Naive thymus-derived CD8-positive, alpha-beta T cell (primary cell): ENCODE measurements around the gene ADPRHL1. TPM values are rescaled to one million over a fixed set of nuclear protein-coding genes. Genes with fewer than 3 reads are reported as not detected.
"Not testable (repeated sequence)": the region's sequence is repeated elsewhere in the genome, so short reads cannot be mapped to it uniquely, and the experiment has no call there.

Experiments
- ATAC-seq, 2 donors: fragments of 150-1000 bp; cut with Tn5 transposase in 1 of 2; sonication (Bioruptor Pico), chemical (Tn5 transposase) in 1 of 2; 1 replicate in 1 of 2; 2 replicates in 1 of 2; pipeline ENCODE4 v1.10.0; 2021; ENCODE audit warnings: mild to moderate bottlenecking in 2 of 2, moderate library complexity in 2 of 2
- POLR2A ChIA-PET: fragments of 350-600 bp; sonication (Branson Sonifier 250); formaldehyde crosslinking; loops from one replicate; lab custom pipeline; 2021; ENCODE audit warnings: antibody characterized with exemption; lab: Charles Lee
- DNase-seq, 10 donors: peaks; one replicate each; pipeline versions ENCODE4 v3.0.0 to v3.0.0-alpha.2; 2020 to 2022
- H3K27ac Mint-ChIP-seq, 10 donors: one replicate each; pipeline ENCODE4 v1.8.0; 2020 to 2022; ENCODE audit warnings: mild to moderate bottlenecking in 10 of 10, mixed read lengths in 10 of 10, moderate library complexity in 4 of 10, inconsistent platforms in 1 of 10
- H3K27me3 Mint-ChIP-seq, 5 donors: one replicate each; pipeline ENCODE4 v1.8.0; 2021 to 2022; ENCODE audit warnings: mixed read lengths in 5 of 5
- H3K36me3 Mint-ChIP-seq, 3 donors: one replicate each; pipeline ENCODE4 v1.8.0; 2020 to 2022; ENCODE audit warnings: mixed read lengths in 3 of 3, mild to moderate bottlenecking in 2 of 3, inconsistent platforms in 1 of 3
- H3K4me1 Mint-ChIP-seq, 4 donors: one replicate each; pipeline ENCODE4 v1.8.0; 2021 to 2022; ENCODE audit warnings: mixed read lengths in 4 of 4
- H3K4me3 Mint-ChIP-seq, 10 donors: one replicate each; pipeline ENCODE4 v1.8.0; 2020 to 2022; ENCODE audit warnings: mild to moderate bottlenecking in 10 of 10, mixed read lengths in 10 of 10, moderate library complexity in 6 of 10, inconsistent platforms in 1 of 10
- H3K9me3 Mint-ChIP-seq, 9 donors: one replicate each; pipeline ENCODE4 v1.8.0; 2020 to 2022; ENCODE audit warnings: mixed read lengths in 9 of 9, mild to moderate bottlenecking in 3 of 9, inconsistent platforms in 1 of 9, moderate library complexity in 1 of 9
- polyA plus RNA-seq, 3 donors: library from polyadenylated mRNA; unstranded; fragments of 300-500 nt; fragmentation: Illumina TruSeq; gene quantifications; one replicate each; pipeline ENCODE4 v1.2.3, GENCODE V29; 2021
- total RNA-seq, 8 experiments: library from RNA in 2 of 8; stranded (reverse) in 2 of 8; gene quantifications; one replicate each; pipeline ENCODE4 v1.2.3 and lab custom pipeline; 2021 to 2026

ADPRHL1 gene
- total and polyA plus RNA-seq, 5 experiments from 2014 or later: 0.22 to 1.2 (median 0.70) TPM; not detected in 1

DNA sequence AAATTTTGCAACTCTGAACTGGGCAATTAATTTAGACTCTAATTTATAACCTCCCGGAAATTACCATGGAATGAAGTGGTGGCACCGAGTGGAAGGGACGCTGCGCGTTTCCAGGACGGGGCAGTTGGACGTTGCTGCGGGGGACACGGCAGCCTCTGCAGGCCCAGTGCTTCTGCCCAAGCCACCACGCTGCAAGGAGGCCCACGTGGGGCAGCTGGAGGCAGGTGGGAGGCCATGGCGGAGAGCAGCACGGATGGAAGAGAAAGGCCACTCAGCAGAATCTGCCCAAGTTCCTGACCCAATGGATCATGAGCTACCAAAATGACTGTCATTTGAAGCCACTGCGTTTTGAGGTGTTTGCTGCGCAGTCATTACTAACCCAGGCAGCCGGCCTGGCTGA lies 11.2 kb upstream of the ADPRHL1 start:
- H3K4me3 Mint-ChIP-seq: no peak overlapping the region
- no peak for ATAC-seq

DNA sequence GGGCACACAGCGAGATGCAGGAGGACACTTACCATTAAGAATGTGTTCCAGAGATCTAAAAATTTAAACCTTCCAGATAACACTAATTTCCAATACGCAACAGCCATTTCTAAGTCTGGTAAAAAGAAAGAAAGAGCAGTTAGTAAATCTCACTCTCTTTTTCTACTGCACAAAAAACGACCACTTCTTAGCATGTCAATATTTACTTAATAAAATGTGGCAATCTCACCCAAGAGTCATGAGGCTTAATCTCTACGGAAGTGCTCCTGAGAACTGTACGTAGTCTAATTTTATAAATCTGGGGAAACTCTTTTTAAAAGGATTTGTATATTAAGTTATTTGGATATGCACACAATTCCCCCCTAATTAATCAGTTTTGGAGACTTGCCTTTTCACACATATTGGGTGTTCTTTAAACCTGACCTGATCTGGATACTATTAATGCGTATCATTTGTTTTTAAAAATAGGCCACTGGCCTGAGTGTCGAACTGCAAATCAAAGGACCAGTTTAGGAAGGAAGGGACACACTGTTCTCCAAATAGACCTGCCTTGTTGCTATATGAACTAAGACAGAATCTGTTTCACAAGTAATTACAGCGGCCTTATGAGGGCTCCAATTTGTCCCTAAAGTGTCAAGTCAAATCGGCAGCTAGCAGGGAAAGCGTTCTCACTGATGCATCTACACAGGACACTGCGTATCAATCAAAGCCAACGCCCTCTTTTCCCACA lies 7.9 kb upstream of the ADPRHL1 start:
- H3K36me3 Mint-ChIP-seq: peaks cover 0 to 62% (median 8%) of the 10 kb centered on the region in 3 donors
- DNase-seq (no peak), ATAC-seq (no peak)
- H3K4me1 Mint-ChIP-seq: peaks cover 0 to 5% (median under 1%) of the 10 kb centered on the region in 4 donors
- no peak overlapping the region for H3K4me3 Mint-ChIP-seq
- H3K27me3 Mint-ChIP-seq: no peaks in the 10 kb centered on the region
- H3K9me3 Mint-ChIP-seq: no peaks in the 10 kb centered on the region
- POLR2A ChIA-PET: interaction anchor here (0.5 kb wide), 1 partner anchor 129 kb away, joined by 6 read pairs; no protein-coding TSS in a partner anchor
- H3K27ac Mint-ChIP-seq: no peak overlapping the region

More for the DNA sequence above, 11.2 kb upstream of the ADPRHL1 start:
- DNase-seq: no peak
- Mint-ChIP-seq H3K4me1 (peaks cover 0 to 5% (median under 1%) of the 10 kb centered on the region in 4 donors), H3K27me3 (no peaks in the 10 kb centered on the region), H3K9me3 (peaks cover 0 to 1% (median 0%) of the 10 kb centered on the region in 9 donors), H3K36me3 (peaks cover 0 to 61% (median 9%) of the 10 kb centered on the region in 3 donors), H3K27ac (peak overlapping the region in 1 of 10 donors; percentile 85)
- POLR2A ChIA-PET: no interaction called here

DNA sequence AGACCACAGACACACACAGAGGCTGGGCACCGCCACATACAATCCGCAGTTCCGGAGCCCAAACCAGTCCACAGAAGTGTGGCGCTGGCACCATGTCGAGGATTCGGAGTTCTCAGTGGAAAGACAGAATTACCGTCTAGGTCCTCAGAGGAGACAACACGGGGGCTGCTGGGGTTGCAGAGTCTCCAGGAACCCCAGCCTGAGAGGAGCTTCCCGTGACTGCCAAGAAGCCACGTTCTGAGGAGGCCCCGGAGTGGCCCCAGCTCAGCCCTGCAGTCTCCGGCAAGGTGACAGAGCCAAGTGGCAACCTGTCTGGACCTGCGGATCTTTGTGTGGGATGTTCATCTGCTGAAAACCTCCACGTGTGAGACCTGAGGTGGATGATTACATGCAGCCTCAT lies 7.3 kb upstream of the ADPRHL1 start:
- Mint-ChIP-seq H3K9me3 (no peaks in the 10 kb centered on the region), H3K4me3 (no peak overlapping the region), H3K27me3 (no peaks in the 10 kb centered on the region), H3K27ac (no peak overlapping the region), H3K4me1 (peaks cover 0 to 5% (median under 1%) of the 10 kb centered on the region in 4 donors), H3K36me3 (peaks cover 0 to 67% (median 11%) of the 10 kb centered on the region in 3 donors)
- DNase-seq (no peak), ATAC-seq (no peak)
- POLR2A ChIA-PET: no interaction called here

DNA sequence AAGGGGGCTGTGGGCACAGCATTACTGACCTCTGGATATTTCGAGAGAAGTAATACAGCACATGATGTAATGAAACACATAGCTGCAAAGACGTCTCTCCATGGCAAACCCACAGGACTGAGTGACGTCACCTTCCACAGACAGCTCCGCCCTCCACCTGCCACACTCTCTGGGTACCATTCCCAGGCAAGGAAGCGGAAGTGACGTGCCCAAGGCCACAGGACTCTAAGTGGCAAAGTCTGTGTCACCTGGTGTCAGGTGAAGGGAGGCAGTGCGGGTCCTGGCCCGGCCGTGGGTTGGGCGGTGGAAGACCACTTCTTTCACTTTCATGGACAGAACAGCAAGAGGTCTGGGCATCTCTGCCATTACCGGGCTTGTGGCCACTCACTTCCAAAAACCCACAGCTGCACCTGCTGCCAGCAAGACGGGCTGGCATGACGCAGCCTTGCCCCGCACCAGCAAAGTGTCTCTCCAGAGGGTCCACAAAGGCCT lies 6.8 kb upstream of the ADPRHL1 start:
- H3K27ac Mint-ChIP-seq: no peak overlapping the region
- H3K9me3 Mint-ChIP-seq: no peaks in the 10 kb centered on the region
- H3K4me1 Mint-ChIP-seq: no peaks in the 10 kb centered on the region
- ATAC-seq: no peak
- POLR2A ChIA-PET: no interaction called here
- H3K27me3 Mint-ChIP-seq: no peaks in the 10 kb centered on the region
- peaks cover 0 to 71% (median 11%) of the 10 kb centered on the region in 3 donors for H3K36me3 Mint-ChIP-seq
- DNase-seq: no peak
- no peak overlapping the region for H3K4me3 Mint-ChIP-seq

DNA sequence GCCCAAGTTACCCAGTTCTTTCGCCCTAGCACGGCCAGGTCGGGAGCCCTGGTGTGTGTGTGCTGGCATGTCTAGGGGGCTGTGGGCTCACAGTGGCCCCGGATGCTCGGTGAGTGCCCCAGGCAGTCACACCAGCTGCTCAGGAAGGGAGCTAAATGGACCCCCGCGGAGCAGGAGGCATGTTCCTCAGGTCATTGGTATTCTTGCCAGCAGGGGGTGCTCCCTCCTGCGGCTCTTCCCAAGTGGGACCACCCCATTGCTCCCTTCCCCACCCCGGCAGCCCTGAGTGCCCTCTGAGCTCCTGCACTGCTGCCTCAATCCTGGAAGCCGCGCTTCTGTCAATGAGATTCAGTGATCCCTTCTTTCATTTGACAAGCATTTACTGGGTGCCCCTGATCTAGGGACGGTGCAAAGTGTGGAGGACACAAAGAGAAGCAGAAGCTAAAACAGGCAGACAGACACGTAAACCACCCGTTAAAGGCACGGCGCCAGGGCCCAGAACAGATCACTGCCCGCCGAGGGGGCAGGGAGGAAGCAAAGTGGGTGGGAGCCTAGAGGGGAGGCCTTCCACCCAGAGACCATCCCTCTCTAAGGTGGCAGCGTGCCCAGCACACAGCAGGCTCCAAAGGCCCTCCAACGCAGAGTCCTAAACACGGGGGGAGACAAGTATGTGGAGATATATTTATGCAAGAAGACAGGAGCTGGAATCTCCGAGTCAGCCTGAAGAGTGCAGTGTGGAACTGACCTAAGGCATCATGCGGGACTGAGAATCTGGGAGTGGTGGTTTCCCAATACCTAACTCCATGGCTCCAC lies 5.2 kb upstream of the ADPRHL1 start:
- H3K9me3 Mint-ChIP-seq: no peaks in the 10 kb centered on the region
- POLR2A ChIA-PET: no interaction called here
- no peak overlapping the region for H3K27ac Mint-ChIP-seq
- no peak for ATAC-seq
- H3K36me3 Mint-ChIP-seq: peaks cover 0 to 72% (median 14%) of the 10 kb centered on the region in 3 donors
- peak in 2 of 10 donors; percentile 4 for DNase-seq
- no peak overlapping the region for H3K4me3 Mint-ChIP-seq
- no peaks in the 10 kb centered on the region for H3K4me1 Mint-ChIP-seq
- H3K27me3 Mint-ChIP-seq: no peaks in the 10 kb centered on the region

DNA sequence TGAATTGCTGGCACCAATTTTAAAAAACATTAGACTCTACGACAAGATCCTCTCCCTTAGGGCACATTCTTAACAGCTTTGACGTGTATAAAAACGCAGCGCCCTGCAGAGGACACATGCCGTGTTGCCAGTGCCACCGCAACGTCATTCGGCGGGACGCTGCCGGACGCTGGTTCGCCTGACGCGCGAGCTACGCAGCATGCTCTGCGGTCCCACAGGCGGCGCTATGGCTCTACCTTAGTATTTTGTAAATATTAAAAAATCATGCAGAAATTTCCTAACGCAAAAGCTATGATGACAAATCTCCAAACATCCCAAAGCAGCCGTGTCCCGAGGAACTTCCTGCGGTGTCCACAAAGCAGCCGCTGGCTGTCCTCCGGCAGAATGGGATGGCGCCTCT lies 4.2 kb upstream of the ADPRHL1 start:
- POLR2A ChIA-PET: no interaction called here
- H3K27ac Mint-ChIP-seq: no peak overlapping the region

DNA sequence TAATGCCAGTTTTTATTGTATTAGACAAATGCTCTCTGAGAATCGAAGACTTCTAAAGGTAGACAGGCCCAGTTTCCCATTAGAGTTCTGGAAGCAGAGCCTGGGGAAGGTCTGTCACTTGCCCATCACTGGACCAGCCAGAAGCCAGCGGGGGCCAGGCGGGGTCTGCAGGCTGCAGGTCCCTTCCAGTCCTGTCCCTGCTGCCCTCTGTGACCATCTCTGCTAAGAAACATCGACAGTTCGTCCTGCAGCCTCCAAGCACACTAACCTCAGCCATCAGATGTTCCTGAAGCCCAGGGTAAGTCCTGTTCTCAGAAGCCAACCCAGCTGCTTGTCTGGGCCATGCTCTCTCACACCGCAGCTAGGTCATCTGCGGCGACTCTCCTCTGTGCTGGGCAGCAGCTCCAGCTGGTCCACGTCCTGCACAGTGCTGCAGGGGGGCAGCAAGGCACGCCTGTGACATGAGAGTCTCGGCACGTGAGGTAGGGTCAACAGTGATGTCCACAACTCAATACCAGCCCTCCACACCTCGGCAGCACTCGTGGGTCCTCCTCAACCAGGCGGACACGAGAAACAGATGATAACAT lies 2.9 kb upstream of the ADPRHL1 start:
- POLR2A ChIA-PET: no interaction called here
- Mint-ChIP-seq H3K27ac (peak overlapping the region in 1 of 10 donors; percentile 53), H3K36me3 (peaks cover 0 to 61% (median 14%) of the 10 kb centered on the region in 3 donors), H3K27me3 (no peaks in the 10 kb centered on the region), H3K4me3 (no peak overlapping the region), H3K4me1 (no peaks in the 10 kb centered on the region), H3K9me3 (no peaks in the 10 kb centered on the region)
- no peak for DNase-seq
- no peak for ATAC-seq

More for the DNA sequence above, 4.2 kb upstream of the ADPRHL1 start:
- peaks cover 0 to 68% (median 14%) of the 10 kb centered on the region in 3 donors for H3K36me3 Mint-ChIP-seq
- ATAC-seq (no peak), DNase-seq (no peak)
- H3K27me3 Mint-ChIP-seq: no peaks in the 10 kb centered on the region
- no peaks in the 10 kb centered on the region for H3K9me3 Mint-ChIP-seq
- H3K4me1 Mint-ChIP-seq: no peaks in the 10 kb centered on the region
- no peak overlapping the region for H3K4me3 Mint-ChIP-seq

DNA sequence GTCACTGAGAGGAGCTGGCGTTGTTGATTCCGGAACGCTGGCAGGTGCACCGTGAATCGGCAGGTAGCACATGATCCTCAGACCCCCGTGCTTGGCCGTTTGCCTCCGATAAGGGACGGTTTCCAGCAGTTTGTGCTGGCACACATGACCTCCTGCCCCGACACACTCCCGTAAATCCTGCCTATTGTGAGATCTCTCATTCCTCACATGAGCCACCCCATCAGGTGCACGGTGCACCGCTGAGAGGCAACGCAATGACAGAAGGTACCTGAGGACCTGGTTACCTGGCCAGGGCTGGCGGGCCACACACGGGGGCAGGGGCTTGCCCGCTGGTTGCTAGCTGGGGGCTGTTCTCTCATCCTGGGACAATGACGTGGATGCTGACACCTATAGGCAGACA lies 2.1 kb upstream of the ADPRHL1 start:
- POLR2A ChIA-PET: no interaction called here
- Mint-ChIP-seq H3K4me3 (no peak overlapping the region), H3K36me3 (peaks cover 0 to 55% (median 11%) of the 10 kb centered on the region in 3 donors), H3K27ac (peak overlapping the region in 1 of 10 donors; percentile 33), H3K4me1 (no peaks in the 10 kb centered on the region), H3K9me3 (no peaks in the 10 kb centered on the region), H3K27me3 (no peaks in the 10 kb centered on the region)
- ATAC-seq (no peak), DNase-seq (no peak)

DNA sequence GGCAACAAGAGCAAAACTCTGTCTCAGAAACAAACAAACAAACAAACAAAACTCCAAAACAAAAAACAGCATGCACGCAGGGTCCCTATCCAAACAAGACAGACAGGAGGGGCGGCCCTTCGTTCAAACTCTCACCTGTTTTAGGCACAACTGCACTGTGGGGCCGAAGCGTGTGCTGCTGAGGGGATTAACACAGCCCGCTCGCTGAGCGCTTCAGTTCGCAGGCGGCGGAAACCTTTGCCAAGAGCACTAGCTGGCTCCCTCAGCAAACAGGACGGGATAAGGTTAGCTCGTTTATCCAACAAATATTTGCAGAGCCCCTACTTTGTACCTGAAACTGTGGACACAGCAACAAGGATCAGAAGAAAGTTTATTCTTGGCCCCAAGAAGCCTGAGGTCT lies 1.6 kb upstream of the ADPRHL1 start:
- ATAC-seq (no peak), DNase-seq (no peak)
- POLR2A ChIA-PET: no interaction called here
- Mint-ChIP-seq H3K9me3 (no peaks in the 10 kb centered on the region), H3K27ac (no peak overlapping the region), H3K27me3 (no peaks in the 10 kb centered on the region), H3K4me3 (no peak overlapping the region), H3K4me1 (peaks cover 0 to 2% (median under 1%) of the 10 kb centered on the region in 4 donors), H3K36me3 (peaks cover 0 to 51% (median 8%) of the 10 kb centered on the region in 3 donors)

DNA sequence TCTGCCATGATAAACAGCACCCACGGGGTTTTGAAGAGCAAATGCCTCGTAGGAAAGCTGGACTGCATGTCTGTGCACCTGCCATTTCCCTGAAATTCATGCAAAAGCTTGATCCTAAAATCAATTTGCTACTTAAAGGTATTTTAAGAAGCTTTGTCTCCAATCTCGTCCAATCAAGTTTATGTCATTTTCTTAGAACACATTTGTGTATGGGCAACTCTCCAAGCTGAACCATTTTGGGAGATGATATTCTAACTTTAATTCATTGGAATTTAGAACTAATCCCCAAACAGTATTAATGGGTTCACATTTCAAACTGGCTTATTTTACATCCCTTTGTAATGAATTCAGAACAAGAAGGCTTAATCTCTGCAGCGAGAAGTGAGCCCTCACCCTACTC lies 822 bp downstream of the ADPRHL1 start:
- POLR2A ChIA-PET: no interaction called here
- H3K4me3 Mint-ChIP-seq: no peak overlapping the region
- no peak overlapping the region for H3K27ac Mint-ChIP-seq

DNA sequence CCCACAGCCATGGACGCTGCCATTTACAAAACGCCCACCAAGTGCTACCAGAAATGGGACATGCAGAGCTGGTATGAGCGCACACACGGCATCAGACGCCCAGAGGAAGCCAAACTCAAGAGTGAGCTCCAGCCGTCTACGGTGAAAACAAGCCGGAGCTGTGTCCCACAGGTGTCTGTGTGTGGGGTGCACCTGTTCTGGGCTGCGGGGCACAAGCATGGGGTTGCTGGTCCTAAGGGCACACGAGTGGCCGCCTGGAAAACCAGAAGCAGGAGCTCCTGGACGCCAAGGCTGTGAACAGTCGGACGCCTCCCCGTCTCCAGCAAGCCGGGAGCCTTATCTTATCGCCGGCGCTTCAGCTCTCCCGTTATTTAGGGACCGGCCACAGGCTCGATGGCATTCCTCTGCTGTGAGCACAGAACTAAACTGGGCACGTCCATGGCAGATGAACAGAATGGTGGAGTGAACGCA lies 1.3 kb downstream of the ADPRHL1 start:
- POLR2A ChIA-PET: no interaction called here
- Mint-ChIP-seq H3K27me3 (no peaks in the 10 kb centered on the region), H3K9me3 (no peaks in the 10 kb centered on the region), H3K36me3 (peaks cover 0 to 27% (median 6%) of the 10 kb centered on the region in 3 donors), H3K4me1 (peaks cover 0 to 9% (median 1%) of the 10 kb centered on the region in 4 donors), H3K27ac (no peak overlapping the region), H3K4me3 (no peak overlapping the region)
- DNase-seq (no peak), ATAC-seq (no peak)

More for the DNA sequence above, 822 bp downstream of the ADPRHL1 start:
- DNase-seq (no peak), ATAC-seq (no peak)
- Mint-ChIP-seq H3K4me1 (peaks cover 0 to 9% (median 1%) of the 10 kb centered on the region in 4 donors), H3K36me3 (peaks cover 0 to 30% (median 6%) of the 10 kb centered on the region in 3 donors), H3K9me3 (no peaks in the 10 kb centered on the region), H3K27me3 (no peaks in the 10 kb centered on the region)

DNA sequence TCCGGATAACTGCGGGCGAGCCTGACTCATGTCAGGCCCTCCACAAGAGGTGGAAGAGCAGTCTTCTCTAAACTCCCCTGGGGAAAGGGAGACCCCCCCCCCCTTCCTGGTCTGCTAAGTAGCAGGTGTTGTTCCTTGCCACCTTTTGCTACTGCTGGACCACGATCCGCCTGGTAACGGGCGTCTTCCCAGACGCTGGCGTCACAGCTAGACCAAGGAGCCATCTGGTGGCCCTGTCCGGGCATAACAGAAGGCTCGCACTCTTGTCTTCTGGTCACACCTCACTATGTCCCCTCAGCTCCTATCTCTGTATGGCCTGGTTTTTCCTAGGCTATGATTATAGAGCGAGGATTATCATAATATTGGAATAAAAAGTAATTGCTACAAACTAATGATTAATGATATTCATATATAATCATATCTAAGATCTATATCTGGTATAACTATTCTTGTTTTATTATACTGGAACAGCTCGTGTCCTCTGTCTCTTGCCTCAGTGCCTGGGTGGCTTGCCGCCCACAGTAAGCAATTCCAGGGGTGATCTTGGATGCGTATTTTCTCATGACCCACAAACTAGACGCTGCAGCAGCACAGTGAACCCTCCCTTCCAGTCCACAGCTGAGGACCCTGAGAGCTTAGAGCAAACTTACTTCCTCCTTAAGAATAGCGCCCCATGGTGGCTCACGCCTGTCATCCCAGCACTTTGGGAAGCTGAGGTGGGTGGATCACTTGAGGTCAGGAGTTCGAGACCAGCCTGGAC lies 2.2 kb downstream of the ADPRHL1 start:
- peaks cover 0 to 19% (median 6%) of the 10 kb centered on the region in 3 donors for H3K36me3 Mint-ChIP-seq
- H3K4me3 Mint-ChIP-seq, H3K27ac Mint-ChIP-seq, H3K9me3 Mint-ChIP-seq, H3K27me3 Mint-ChIP-seq, POLR2A ChIA-PET, ATAC-seq, DNase-seq: not testable (repeated sequence)
- H3K4me1 Mint-ChIP-seq: peaks cover 0 to 13% (median 1%) of the 10 kb centered on the region in 4 donors
